Measurements from ENCODE around the gene RUNX2.

Gene RUNX2

DNA sequence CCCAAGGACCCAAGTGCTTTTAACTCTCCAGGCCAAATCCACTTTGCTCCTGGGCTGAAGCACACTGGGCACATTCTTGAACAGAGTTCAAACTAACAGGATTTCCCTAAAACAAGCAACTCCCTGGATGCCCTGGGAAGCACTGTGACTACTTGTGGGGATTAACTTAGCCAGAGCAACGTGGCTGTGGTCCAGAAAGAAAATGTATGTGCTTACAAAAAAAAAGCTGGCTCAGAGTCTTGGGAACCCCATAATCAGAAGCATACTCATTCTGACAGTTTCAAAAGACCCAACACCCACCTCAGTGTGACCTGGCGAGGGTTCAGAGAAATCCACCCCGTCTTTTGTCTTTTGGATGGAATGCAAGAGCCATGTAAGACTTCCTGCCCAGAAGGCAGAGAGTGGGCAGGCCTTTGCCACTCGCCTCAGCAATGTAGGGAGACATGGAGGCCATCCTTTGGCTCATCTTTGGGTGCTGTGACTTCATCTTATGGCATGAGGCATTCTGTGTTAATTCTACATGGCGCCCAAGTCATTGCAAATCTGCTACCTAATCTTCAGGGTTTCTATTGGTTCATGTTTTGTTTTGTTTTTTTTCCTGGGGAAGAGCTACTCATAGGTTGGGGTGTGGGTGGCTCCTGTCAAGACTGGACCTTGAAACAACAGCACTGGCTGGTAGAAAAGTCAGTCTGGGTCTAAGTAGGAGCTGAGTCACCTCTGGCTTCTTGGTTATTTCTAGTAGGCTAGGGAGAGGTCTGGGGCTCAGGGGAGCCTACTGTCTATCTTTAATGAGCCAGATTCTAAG is 298.2 kb downstream of the RUNX2 start:
- FAIRE-seq (no peak), DNase-seq (ENCODE audit: insufficient read length) (no peak)
- no peak for TF ChIP-seq POLR2A (IDR thresholded peaks at IDR 0.05; ENCODE audit: low read depth, low read length)

DNA sequence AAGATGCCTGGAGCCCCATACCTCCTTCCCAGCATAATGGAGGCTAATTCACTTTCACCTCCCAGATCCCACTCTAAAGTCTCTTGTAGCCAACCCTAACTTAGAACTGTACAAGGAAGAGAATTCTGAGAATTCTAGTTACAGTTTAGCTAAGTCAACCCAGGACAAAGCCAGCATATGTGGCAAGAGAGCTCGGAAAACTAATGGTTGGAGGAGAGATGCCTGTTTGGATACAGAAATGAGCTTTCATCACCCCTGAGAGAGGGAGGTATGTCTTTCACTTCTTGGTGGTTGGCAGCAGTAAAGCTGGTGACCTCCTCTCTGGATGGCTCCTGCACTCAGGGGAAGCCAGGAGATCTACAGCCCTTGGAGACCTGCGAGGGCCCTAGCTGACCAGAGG is 302.2 kb downstream of the RUNX2 start:
- no peak for FAIRE-seq
- TF ChIP-seq POLR2AphosphoS5 (IDR thresholded peaks at IDR 0.05; ENCODE audit: low read depth, low read length) (no peak), POLR2A (IDR thresholded peaks at IDR 0.05; ENCODE audit: low read depth, low read length) (no peak), TAF1 (IDR thresholded peaks at IDR 0.05; ENCODE audit: borderline replicate concordance, low read depth, low read length) (no peak)
- DNase-seq (ENCODE audit: insufficient read length): no peak

DNA sequence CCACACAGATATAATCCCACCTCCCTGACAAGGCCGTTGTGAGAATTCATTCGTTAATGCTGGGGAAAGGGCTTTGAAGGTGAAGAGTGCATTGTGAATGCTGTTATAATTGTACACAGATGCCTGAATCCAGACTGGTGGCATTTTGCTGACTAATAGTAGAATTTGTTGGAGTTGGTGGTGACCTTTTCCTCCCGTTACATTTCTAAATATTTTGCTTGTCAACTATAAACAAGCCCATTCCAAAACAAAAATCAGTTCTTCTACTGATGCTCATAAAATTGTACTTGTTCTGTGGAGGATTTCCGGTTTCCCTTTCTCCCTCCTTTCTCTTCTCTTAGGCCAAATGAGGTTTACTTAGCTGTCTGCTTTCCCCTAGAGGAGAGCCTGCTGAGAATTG is 302.7 kb downstream of the RUNX2 start:
- no peak for DNase-seq (ENCODE audit: insufficient read length)
- no peak for FAIRE-seq
- TF ChIP-seq POLR2A (IDR thresholded peaks at IDR 0.05; ENCODE audit: low read depth, low read length) (no peak), POLR2AphosphoS5 (IDR thresholded peaks at IDR 0.05; ENCODE audit: low read depth, low read length) (no peak), TAF1 (IDR thresholded peaks at IDR 0.05; ENCODE audit: borderline replicate concordance, low read depth, low read length) (no peak)

DNA sequence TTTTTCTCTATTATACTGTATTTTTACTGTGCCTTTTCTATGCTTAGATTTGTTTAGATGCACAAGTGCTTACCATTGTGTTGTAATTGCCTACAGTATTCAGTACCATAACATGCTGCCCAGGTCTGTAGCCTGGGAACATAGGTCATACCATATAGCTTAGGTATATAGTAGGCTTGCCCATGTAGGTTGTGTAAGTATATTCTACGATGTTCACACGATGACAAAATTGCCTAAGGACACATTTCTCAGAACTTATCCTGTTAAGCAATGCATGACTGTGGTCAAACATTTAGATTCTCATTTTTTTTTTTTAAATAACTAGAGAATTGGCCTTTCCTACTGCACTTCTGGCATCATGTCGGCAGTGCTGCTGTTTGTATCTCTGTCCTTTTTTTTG is 303.3 kb downstream of the RUNX2 start:
- FAIRE-seq (no peak), DNase-seq (ENCODE audit: insufficient read length) (no peak)
- TF ChIP-seq POLR2AphosphoS5 (IDR thresholded peaks at IDR 0.05; ENCODE audit: low read depth, low read length) (no peak), TAF1 (IDR thresholded peaks at IDR 0.05; ENCODE audit: borderline replicate concordance, low read depth, low read length) (no peak), POLR2A (IDR thresholded peaks at IDR 0.05; ENCODE audit: low read depth, low read length) (no peak)

DNA sequence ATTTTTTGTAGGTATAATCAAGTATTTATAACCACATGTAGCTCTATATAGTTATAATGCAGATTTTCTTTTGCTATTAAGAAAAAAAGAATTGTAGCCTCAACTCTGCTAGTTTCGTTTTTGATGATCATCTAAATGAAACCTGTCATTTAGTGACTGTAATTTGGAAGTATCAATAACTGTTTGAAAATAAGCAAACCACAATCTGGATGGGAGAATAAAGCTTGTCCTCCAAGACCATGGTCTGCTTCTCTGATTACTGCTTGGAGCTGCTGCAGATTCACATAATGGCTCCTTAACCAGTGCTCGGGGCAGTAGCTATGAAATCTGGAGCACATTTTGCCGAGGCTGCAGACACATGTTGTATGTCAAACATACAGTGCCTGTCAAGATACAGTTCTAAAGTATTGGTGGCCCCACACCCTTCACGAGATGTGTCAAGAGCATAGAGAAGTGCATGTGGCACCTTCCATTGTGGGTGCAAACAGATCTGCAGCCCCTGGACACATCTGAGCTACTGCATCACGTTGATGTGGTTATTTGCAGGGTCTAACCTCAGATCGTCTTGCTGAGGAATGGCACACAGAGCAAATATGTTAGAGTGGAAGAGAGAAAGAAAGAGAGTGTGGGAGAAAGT is 305.3 kb downstream of the RUNX2 start:
- TF ChIP-seq POLR2AphosphoS5 (IDR thresholded peaks at IDR 0.05; ENCODE audit: low read depth, low read length) (no peak), TAF1 (IDR thresholded peaks at IDR 0.05; ENCODE audit: borderline replicate concordance, low read depth, low read length) (no peak), POLR2A (IDR thresholded peaks at IDR 0.05; ENCODE audit: low read depth, low read length) (no peak)
- no peak for DNase-seq (ENCODE audit: insufficient read length)
- FAIRE-seq: no peak

DNA sequence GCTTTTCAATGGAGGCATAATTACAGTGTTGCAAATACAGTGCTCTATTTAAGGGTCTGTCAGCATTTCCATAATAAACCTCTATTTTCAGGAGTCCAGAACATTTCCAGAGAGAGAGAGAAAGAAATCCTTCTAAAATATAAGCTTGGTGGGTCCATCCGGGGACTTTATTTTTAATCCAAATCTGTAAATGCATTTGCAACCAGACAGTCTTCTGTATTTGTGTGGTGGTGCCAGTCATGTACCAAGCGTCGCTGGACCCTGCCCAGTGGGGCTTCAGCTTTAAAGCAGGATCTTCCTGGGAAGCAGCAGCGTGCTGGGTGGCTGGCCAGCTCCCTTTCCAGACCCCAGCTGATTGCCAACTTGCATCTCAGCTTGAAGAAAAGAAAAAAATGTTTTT is 306.1 kb downstream of the RUNX2 start:
- DNase-seq (ENCODE audit: insufficient read length) (no peak), FAIRE-seq (no peak)
- TF ChIP-seq POLR2A (IDR thresholded peaks at IDR 0.05; ENCODE audit: low read depth, low read length): no peak
- TF ChIP-seq TAF1 (IDR thresholded peaks at IDR 0.05; ENCODE audit: borderline replicate concordance, low read depth, low read length): no peak
- TF ChIP-seq POLR2AphosphoS5 (IDR thresholded peaks at IDR 0.05; ENCODE audit: low read depth, low read length): no peak

DNA sequence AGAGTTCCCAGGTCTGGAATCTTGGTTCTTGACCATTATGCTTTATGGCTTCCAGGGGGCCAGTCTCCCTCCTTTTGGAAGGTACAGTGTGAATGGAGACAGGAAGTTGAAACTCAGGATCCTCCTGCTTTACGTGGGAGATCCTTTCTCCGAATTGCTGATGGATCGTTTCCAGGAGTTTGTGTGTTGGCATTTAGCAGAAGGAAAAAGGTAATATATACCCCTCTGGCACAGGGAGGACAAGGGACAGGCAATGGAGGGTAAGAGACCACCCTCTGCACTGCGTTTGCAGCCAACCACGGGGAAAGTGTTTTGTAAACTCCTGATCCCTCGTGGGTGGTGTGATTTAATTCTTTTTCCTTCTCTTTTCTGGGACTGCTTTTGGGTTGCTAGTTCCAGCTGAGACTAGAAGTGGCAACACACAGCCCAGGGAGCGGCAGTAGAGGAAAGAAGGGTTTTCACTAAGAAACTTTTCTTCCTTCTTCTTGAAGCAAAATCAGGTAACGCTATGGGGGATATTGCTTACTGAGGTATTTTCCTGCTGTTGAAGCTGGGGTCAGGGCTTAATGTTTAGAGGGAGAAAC is 307.2 kb downstream of the RUNX2 start:
- no peak for TF ChIP-seq POLR2AphosphoS5 (IDR thresholded peaks at IDR 0.05; ENCODE audit: low read depth, low read length)
- TF ChIP-seq TAF1 (IDR thresholded peaks at IDR 0.05; ENCODE audit: borderline replicate concordance, low read depth, low read length): no peak
- TF ChIP-seq POLR2A (IDR thresholded peaks at IDR 0.05; ENCODE audit: low read depth, low read length): no peak
- DNase-seq (ENCODE audit: insufficient read length) (no peak), FAIRE-seq (no peak)

DNA sequence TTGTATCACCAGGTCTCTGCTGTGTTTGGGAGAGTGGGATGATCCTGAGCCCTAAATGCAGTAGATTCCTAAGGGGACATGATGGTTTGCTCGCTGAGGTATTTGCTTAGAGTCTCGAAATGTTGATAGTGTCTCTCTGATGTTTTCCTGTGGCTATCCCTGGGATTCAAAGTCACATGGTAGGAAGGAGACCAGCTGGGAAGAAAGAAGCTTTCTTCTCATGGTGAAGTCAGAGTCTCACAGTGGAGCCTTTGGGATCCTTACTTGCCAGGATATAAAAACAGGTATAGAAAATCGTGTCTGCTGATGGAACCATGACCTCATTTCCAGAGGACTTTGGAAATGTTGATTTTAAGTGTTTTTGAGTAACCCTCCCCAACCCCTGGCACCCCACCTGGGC is 308.9 kb downstream of the RUNX2 start:
- no peak for DNase-seq (ENCODE audit: insufficient read length)
- no peak for FAIRE-seq
- TF ChIP-seq POLR2AphosphoS5 (IDR thresholded peaks at IDR 0.05; ENCODE audit: low read depth, low read length): no peak
- no peak for TF ChIP-seq POLR2A (IDR thresholded peaks at IDR 0.05; ENCODE audit: low read depth, low read length)
- no peak for TF ChIP-seq TAF1 (IDR thresholded peaks at IDR 0.05; ENCODE audit: borderline replicate concordance, low read depth, low read length)

DNA sequence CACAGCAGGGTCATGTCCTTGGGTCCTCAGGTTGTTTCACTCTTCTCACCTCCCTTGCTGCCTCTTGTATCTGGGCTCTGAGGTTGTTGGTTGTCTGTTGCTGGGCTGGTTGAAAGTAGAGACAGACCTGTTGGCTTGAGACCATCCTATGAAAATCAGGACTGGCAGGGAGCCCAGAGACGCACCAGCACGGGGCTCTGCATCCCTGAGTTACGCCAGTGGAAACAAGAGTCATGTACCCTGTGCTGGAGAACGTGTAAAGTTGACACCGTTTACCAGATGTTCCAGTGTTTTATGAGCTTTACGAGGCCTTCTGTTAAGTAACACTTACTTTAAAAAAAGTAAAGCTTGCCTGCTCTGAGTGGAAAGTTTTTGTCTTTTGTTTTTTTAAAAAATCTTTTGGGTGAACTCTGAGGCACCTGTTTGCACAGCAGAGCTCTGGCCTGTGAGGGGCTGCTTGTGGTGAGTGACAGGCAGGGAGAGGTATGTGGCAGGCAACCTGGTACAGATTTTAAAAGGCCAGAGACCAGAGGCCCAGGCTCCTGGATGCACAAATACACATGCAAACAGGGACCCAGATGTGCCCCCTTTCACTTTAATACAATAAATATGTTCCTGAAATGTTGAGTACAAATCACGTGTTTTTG is 309.6 kb downstream of the RUNX2 start:
- no peak for TF ChIP-seq TAF1 (IDR thresholded peaks at IDR 0.05; ENCODE audit: borderline replicate concordance, low read depth, low read length)
- no peak for TF ChIP-seq POLR2AphosphoS5 (IDR thresholded peaks at IDR 0.05; ENCODE audit: low read depth, low read length)
- TF ChIP-seq POLR2A (IDR thresholded peaks at IDR 0.05; ENCODE audit: low read depth, low read length): no peak
- FAIRE-seq: no peak
- DNase-seq (ENCODE audit: insufficient read length): no peak

DNA sequence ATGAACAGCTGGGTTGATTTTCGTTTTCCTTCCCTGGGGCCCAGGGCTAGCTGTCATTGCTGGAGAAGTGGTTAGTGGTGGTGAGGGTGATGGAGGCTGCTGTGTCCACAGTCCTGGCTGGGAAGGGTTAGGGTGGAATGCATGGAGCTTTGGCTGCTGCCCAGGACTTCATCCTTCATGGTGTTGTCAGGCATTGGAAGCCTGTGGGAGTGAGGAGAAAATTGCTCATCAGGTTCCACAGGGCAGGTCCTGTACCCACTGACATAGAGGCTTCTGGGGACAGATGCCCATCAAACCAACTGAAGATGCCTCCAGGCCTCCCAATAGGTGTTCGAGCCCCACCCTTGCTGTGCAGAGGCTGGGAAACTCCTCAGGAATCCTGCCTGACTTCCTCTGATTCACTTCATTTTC is 312.0 kb downstream of the RUNX2 start:
- no peak for TF ChIP-seq POLR2A (IDR thresholded peaks at IDR 0.05; ENCODE audit: low read depth, low read length)
- no peak for TF ChIP-seq POLR2AphosphoS5 (IDR thresholded peaks at IDR 0.05; ENCODE audit: low read depth, low read length)
- no peak for TF ChIP-seq TAF1 (IDR thresholded peaks at IDR 0.05; ENCODE audit: borderline replicate concordance, low read depth, low read length)
- DNase-seq (ENCODE audit: insufficient read length): no peak
- FAIRE-seq: no peak

DNA sequence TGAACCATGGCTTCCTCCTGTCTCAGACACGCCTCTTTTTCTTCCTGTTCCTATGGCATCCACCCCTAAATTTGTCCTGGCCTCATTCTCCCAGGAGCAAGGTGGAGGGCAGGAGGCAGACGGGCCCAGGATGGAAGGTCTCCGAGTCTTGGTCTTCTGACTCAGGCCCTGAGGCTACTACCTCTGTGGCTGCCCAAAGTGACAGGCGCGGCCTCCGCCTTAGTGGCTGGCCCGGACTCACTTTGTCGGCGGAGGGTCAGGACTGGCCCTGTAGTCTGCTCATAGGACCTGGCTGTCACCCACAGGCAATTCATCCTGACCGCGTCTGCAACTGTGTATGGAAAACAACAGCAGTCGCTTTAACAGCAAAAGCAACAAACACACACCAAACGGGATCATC is 312.7 kb downstream of the RUNX2 start:
- no peak for FAIRE-seq
- no peak for TF ChIP-seq TAF1 (IDR thresholded peaks at IDR 0.05; ENCODE audit: borderline replicate concordance, low read depth, low read length)
- no peak for TF ChIP-seq POLR2AphosphoS5 (IDR thresholded peaks at IDR 0.05; ENCODE audit: low read depth, low read length)
- TF ChIP-seq POLR2A (IDR thresholded peaks at IDR 0.05; ENCODE audit: low read depth, low read length): no peak
- DNase-seq (ENCODE audit: insufficient read length): no peak
